Astrocyte of the cerebellum (primary cell): ENCODE data around the gene CCDC192.

Experiments used
- DNase-seq: peaks from one replicate; pipeline ENCODE4 v3.0.0-alpha.2; 2011; ENCODE audit warnings: low read depth
- H3K4me3 ChIP-seq: 2 replicates; pipeline ENCODE4 v1.5.1; 2011; ENCODE audit warnings: mild to moderate bottlenecking, low read depth, low read length, moderate library complexity
- CTCF ChIP-seq: IDR thresholded peaks from 2 replicates; pipeline ENCODE4 v1.5.1; 2012; ENCODE audit warnings: low read length, low read depth, moderate library complexity, mild to moderate bottlenecking; ENCODE audit errors: missing control alignments
- in situ Hi-C: cut with HindIII; loops from 2 replicates; pipeline ENCODE4 v1.10.0; 2017; ENCODE audit warnings: low sequenced_read_pairs

The CCDC192 gene

GRCh38 chr5:127922603-127923002, 219.4 kb downstream of the CCDC192 start:
- in situ Hi-C loops, result no loop called here
- TF ChIP-seq CTCF, result no peak
- no peak overlapping the region for H3K4me3 ChIP-seq
- no peak for DNase-seq

- H3K4me3 ChIP-seq, result no peak overlapping the region
- TF ChIP-seq CTCF, result no peak
- no peak for DNase-seq
- in situ Hi-C loops, result no loop called here
Measured at GRCh38 chr5:127923804-127924570, 220.8 kb downstream of the CCDC192 start.

DNA sequence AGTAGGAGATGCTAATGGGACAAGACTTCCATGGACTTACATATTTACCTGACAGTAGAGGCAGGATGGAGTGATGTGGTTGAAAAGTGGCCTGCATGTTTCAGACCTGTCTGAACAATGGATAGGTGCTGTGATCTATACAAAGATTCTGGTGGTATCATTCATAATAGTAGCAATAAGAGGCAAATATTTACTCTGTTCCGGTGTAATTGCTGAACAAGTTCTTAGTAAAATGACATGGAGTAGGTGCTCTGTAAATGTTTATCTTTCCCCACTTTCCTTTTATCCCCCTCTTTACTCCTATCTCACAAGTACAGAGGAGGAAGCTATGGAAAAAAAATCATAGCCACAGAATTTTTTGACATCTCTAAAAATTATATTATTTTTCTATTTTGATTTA, 221.4 kb downstream of the CCDC192 start:
- no peak for TF ChIP-seq CTCF
- H3K4me3 ChIP-seq, result no peak overlapping the region
- DNase-seq, result no peak
- in situ Hi-C loops, result no loop called here

GRCh38 chr5:127925916-127926315, 222.7 kb downstream of the CCDC192 start:
- DNase-seq, result no peak
- H3K4me3 ChIP-seq, result no peak overlapping the region
- in situ Hi-C loops, result no loop called here
- no peak for TF ChIP-seq CTCF

DNA sequence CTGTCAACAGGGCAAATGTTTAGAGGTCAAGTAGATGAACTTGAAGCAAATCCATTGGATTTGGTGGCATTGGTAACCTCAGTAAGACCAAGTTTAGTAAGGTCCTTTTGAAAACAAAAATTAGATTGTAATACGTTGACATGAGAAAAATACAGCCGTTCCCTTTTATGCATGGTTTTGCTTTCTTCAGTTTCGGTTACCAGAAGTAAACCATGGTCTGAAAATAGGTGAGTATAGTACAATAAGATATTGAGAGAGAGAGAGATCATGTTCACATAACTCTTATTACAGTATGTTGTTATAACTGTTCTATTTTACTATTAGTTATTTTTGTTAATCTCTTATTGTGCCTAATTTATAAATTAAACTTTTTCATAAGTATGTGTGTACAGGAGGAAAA, 223.8 kb downstream of the CCDC192 start:
- no peak for TF ChIP-seq CTCF
- H3K4me3 ChIP-seq, result no peak overlapping the region
- no peak for DNase-seq
- in situ Hi-C loops, result no loop called here

DNA sequence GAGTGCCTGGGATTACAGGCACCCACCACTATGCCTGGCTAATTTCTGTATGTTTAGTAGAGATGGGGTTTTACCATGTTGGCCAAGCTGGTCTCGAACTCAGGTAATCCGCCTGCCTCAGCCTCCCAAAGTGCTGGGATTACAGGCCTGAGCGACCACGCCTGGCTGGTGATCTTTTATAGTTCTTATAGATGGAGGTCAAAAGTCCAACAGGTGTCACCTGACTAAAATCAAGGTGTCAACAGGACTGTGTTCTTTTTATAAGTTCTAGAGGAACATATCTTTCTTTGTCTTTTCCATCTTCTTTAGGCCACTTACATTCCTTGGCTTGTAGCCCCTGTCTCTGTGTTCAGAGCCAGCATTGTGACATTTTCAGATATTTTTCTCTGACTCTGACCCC, 224.9 kb downstream of the CCDC192 start:
- no peak overlapping the region for H3K4me3 ChIP-seq
- no peak for TF ChIP-seq CTCF
- in situ Hi-C loops, result no loop called here
- no peak for DNase-seq
